Left renal cortex interstitium (tissue), 4 donors: ENCODE results near the gene EME1. TPM values are rescaled to one million over a fixed set of nuclear protein-coding genes. Genes with fewer than 3 reads are reported as not detected.

Experiments
- DNase-seq, 4 donors: peaks; one replicate each; pipeline ENCODE4 v3.0.0-alpha.2; 2013; ENCODE audit warnings: low read depth in 4 of 4, low spot score in 2 of 4, missing footprints in 1 of 4
- polyA plus RNA-seq, 4 donors: library from polyadenylated mRNA; unstranded; fragments of 120-200 nt; gene quantifications; one replicate each; pipeline ENCODE4 v1.2.1, GENCODE V29; 2013; ENCODE audit not compliant: insufficient read length in 4 of 4

The EME1 gene
- polyA plus RNA-seq, 4 donors: 5.8 to 10.6 (median 8.8) TPM

DNA sequence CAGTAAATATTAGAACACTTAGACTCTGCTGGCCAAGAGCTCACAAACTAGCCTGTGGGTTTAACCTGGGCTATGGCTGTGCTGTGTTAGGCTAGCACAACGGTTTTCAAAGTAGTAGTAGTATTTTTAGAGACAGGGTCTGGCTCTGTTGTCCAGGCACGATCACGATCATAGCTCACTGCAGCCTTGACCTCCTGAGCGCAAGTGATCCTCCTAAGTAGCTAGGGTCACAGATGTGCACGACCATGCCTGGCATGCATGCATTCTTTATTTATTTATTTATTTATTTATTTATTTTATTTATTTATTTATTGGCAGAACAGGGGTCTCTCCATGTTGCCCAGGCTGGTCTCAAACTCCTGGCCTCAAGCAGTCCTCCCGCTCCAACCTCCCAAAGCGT is 10.4 kb upstream of the EME1 start:
- DNase-seq: no peak

DNA sequence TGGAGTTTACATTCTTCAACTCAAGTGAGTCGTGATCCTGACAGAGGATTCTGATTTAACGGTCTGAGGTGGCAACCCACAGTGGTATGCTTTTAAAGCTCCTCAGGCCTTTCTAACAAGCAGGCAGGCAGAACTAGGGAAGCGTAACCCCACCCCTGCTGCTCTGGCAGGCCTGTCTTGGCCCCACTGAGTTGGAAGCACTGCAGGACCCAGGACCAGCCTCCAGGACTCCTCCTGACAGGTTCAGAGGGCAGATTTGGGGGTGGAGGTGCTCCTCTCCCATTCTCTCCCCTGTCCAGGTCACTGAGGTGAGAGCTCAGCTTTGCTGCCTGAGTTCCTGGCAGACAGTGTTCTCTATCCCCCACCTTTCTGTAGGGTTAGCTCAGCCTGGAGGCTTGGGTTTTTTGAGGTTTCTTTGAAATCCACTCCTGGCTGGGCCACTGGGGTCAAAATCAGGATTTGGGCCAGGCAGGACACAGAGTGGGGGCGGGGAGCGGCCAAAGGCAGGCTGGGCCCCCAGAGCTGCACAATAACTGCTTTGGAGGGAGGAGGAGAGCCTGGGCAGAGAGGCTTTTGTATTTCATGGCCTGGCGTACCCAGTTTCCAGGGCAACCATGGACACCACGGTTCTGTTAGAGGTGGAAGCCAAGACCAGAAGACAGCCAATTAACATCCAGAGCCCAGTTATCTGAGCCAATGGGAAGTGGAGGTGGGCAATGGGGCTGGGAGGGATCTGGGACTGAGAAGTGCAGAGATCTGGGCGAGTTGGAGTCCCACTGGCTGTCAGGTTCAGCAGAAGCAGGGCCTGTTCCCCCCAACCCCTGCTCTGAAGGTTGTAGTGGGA is 9.6 kb upstream of the EME1 start:
- DNase-seq: no peak

DNA sequence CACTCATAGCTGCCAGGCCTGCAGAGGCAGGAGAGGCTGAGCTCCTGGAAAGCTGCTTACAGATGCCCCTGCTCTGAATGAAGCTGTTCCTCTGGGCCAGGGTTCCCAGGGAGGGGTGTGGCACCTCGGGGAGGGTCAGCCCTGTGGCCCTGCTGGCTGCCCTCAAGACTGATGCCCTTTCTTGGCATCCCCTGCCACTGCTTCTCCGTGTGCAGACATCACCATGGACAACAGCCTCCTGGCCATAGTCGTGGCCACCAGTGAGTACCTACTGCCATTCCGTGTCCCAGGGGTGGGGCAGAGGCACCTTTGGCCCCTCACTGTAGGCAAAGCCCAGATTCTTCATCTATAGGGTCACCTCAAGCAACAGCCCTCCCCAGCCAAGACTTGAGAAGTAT is 9.0 kb upstream of the EME1 start:
- no peak for DNase-seq

DNA sequence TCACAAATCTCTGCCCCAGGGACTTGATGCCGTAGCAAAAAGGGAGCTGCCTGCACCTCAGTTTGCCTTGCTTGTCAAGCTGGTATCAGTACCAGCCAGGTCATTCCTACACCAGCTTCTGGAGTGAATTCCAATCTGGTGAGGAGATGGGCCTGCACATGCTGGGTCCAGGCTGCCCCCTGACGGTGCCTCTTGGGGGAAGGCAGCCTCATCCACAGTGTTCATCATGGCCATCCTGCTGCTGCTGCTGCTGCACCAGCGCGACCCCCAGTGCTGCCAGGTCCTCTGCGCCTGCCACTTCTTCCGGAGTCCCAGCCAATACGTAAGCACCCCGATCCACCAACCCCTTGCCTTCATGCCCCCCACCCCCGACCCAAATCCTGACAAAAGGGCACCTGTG is 8.3 kb upstream of the EME1 start:
- no peak for DNase-seq

DNA sequence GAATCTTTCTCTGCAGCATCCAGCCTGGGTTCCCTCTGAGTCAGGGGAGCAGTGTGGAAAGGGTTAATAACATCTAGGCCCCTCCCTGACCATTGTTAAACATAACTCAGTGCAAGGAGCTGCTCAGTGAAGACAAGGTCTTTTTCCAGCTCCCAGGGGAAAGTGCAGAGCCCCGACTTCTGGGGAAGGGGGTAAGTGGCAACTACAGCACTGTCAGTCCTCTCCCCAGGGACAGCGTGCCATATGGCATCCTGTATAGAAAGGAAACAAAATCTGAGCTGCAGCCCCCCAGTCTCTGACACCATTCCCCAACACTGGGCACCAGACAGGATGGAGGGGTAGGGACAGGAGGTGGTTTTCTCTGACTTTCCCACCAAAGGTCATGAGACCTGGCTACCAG is 7.9 kb upstream of the EME1 start:
- no peak for DNase-seq

DNA sequence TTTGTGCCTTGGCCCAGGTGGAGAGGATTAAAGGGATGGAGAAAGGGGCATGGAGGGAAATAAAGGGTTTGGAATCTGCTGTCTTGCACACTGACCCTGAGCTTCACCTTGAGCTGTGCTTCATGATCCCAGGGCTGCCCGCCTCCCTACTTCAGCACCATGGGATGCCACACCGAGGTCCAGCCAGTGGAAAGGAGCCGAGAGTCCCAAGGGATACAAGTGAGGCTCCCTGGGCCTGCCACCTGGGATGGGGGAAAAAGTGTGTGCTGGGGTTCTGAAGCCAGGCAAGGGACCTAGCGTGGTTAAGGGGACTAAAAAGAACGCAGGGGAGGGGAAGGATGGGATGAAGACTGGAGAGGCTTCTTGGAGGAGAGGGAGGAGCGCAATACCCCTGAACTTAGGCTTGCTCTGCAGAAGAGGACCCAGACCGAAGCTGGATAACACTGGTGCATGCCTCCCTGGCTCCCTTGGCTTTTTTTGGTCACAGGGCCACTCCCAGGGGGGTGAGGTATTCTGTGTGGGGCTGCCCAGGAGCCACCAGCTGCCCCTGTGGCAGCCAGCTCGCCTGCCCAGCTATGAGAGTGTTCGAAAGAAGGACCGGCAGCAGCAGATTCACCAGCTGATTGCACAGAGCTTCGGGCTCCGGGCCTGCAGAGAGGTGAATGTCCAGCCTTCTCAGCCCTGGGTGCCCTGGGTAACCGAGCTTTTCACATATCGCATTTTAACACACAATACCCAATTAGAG is 7.2 kb upstream of the EME1 start:
- DNase-seq: no peak

DNA sequence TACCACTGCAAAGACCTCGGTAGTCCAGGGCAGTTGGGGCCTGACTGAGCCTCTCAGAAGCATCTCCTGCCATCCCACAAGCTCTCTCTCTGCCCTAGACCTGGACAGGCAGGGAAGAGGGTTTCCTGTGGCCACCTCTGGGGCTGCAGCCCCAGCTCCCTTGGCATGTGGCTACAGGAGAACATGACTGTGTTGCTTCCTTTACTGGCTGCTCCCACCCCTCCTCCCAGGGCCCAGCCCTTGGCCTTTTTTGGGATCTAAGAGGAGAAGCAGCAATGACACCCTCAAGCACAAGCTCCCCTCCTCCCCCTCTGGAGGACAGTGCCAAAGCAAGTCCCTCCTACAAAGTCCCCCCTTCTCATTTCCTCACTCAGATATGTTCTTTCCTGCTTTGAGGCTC is 5.6 kb upstream of the EME1 start:
- no peak for DNase-seq

DNA sequence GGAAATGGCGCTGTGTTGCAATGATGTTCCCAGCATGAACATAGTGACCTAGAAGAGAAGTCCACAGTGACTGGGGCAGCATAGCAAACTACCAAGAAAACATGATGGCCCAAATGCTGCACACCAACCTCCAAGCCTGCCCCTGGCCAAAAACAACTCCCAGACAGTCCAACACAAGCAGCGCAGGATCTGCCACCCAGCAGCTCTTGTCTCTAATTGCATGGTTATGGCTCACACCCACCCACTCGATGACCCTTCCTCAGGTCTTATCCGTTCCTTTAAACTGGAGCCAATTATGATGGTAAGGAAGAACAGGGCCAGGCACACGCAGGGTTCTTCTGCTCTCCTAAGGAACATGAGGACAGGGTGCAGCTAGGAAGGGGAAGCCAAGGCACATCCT is 3.0 kb upstream of the EME1 start:
- DNase-seq: no peak

DNA sequence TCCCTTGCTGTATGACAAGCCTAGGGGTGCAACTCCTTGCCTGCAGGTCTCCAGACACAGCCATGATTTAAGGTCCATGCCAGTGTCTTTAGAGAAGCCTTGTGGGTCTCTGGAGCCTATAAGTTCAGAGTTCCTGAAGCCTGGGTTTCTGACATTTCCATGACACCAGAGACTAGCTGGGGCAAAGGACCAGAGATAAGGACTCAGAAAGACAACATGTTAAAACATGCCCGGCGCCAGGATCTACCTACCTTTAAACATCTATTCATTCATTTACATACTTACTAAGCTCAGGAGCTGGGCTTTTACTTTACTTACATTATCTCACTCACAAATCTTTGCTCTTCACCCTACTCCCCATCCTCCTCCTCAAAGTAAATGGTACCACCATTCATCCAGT is 1.5 kb upstream of the EME1 start:
- no peak for DNase-seq

DNA sequence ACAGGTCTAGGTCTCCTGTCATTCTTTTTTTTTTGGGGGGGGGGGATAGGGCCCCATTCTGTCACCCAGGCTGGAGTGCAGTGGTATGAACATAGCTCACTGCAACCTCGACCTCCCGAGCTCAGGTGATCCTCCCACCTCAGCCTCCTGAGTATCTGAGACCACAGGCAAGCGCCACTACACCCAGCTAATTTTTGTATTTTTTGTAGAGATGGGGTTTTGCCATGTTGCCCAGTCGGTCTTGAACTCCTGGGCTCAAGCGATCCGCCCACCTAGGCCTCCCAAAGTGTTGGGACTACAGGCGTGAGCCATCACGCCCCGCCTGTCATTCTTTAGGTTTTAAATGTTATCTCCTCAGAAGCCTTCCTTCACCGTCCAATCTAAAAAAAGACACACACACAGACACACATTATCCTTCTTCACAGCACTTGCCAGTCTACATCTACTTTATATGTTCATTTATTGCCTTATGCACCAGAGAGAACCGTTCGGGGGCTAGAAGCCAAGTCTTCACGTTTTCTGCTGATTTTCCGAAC is 739 bp upstream of the EME1 start:
- DNase-seq: no peak

DNA sequence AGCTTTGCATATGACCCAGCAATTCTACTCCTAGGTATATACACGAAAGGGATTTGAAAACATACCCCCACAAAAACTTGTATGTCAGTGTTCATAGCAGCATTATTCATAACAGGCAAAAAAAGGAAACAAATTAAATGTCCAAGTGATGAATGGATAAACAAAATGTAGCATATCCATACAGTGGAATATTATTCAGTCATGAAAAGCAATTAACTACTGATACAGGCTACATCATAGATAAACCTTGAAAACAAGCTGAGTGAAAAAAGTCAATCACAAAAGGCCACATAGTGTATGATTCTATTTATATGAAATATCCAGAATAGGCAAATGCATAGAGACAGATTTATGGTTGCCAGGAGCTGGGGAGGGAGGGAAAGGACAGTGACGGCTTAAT is 676 bp downstream of the EME1 start:
- DNase-seq: no peak

DNA sequence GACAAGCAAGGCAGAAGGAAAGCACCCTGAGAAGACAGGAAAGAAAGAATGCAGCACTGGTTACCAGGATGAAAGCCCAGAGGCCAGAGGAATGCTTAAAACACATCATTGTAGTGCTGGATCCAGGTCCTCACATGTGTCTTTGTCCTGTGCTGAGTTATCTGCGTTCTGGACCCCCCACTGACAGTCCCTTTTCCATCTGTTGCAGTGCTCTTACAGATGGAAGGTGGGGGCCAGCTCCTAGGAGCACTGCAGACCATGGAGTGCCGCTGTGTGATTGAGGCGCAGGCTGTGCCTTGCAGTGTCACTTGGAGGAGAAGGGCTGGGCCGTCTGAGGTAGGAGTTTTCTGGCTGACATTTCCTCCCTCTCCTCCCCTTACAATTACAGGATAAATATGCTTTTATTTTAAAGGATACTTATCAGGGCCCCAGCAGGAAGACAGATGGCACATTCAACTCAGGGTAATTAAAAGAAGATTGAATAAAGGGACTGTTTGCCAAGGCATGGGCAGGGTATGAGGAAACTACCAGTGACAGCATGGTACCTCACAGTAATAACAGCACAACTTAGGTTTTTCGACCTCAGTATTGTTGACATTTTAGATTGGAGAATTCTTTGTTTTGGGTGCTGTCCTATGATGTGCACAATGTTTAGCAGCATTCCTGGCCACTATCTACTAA is 3.0 kb downstream of the EME1 start:
- no peak for DNase-seq

DNA sequence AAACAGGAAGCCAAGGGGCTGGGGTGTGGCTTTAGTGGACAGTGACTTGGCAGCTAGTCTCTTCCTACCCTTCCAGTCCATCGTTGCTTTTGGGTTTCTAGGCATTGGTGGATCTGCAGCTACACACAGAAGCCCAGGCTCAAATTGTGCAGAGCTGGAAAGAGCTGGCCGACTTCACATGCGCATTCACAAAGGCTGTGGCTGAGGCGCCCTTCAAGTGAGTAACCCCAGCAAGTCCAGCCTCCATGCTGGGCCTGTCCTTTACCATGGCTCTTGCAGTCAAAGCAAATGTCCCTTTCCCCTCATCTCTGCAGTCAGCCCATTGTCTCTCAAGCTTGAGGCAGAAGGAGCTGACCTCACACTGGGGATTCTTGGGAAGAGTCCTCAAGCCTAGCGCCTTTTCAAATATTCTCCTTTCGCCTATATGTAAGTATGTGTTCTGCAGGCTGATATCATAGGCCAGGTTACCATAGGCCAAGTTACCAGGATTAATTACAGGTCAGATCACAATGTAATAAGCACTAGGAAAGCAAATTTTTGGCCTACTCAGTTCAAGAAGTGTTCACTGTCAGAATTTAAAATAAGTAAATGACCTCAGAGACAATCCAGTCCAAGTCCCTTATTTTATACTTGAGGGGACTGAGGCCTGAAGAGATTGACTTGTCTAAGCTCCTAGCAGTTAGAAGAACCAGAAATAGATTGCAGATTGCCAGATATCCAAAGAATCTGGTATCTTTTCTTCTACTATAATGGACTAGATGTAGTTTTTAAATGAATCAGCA is 6.5 kb downstream of the EME1 start:
- no peak for DNase-seq

DNA sequence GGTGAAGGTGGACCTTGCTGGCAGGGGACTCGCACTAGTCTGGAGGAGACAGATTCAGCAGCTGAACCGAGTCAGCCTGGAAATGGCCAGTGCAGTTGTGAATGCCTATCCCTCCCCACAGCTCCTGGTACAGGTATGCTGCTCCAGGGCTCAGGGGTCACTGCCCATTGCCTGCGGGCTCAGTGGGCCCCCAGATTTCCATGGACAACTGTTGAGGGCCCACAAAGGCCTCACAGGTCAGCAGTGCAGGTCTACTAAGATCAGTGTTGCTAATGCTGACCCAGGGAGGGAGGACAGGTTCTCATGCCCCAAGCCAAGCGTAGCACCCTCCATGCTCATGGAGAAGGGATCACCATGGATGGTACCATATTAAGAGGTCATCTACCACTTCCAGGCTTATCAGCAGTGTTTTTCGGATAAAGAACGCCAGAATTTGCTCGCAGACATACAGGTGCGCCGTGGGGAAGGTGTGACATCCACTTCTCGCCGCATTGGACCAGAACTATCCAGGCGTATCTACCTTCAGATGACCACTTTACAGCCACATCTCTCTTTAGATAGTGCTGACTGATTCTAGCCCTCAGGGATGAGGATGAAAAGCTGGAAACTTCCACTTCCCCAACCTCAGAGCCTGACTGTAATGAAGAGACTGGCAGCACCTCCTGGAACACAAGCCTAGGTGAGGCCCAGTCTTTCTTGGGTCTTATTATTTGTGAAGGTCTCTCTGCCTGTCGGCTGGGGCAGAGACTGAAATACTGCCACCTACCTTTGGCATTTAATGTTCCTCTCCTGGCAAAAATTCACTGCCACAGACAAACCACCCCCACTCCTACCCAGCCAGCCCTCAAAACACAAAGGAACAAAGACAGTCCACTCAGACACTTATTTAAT is 7.6 kb downstream of the EME1 start:
- no peak for DNase-seq

DNA sequence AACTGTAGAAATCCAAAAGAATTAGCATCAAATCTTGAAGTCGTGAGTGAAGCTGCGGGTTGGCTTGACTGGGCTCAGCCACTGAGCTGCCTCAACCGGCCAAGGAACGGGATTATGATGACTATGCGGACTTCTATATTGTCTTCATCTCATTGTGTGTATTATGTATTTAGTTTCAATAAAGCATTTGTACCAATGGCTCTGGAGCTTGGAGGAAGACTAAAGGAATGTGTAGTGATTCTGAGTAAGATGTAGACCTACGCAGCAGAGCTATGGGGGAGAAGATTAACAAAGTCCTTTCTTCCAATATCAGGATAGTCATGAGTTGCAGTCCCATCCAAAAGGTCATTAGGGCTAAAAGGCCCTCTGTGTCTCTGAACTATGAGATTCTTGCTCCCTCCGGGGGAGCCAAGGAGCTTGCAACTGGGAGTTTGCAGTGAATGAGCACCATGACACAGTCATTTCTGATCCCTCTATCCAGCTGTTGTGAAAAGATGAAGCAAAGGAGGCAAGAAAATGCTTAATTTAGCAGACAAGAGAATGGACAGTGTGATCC is 8.3 kb downstream of the EME1 start:
- DNase-seq: no peak

DNA sequence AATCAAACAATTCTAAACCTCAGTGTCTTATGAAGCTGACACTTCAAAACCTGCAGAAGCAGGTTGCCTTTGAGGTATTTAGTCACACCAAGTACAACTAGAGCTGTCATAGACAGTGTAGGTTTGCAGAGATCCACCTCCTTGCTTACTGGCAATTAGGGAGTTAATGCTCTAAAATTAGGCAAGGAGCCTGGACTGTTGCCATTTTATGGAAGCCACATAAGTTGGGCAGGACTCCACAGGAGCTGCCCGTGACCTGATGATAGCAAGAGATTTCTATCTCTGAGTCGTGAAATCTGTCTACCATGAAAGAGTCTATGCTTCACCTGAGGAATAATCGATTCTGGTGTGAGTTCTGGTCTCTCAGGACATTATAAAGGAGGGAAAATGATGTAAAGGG is 8.9 kb downstream of the EME1 start:
- DNase-seq: no peak

DNA sequence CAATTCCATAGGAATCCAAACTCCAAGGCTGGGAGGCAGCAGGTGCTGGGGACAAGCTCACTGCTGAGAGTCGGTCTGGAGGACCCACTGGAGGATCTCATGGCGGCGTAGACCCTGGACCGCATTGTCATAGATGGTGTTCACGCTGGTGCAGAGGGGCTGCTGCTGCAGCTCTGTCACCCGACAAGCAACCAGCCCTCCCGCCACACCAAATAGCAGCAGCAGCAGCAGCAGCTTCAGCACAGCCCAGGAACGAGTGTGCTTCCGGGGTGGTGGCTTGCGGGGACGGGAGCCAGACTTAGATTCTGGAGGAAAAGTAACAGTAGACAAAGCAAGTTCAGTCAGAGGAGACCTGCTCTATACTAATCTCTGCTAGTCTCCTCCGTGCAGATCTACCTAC is 9.9 kb downstream of the EME1 start:
- no peak for DNase-seq

DNA sequence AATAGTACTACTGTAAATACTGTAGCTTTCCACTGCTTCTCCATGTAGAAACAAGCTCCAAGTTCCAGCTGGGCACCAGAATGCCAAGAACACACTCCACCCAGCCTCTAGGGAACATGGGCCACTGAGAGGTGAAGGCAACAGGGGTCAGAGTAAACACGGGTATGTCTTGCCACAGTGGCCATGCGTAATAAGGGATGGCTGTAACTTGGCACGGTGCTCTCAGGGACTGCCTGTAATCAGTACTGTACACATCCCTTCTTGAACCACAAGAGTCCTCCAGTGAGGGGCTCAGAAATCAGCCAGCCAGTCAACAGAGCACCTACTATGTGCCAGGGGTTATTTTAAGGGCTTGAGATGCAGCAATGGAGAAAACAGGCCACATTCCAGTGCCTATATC is 13.5 kb downstream of the EME1 start:
- DNase-seq: no peak

DNA sequence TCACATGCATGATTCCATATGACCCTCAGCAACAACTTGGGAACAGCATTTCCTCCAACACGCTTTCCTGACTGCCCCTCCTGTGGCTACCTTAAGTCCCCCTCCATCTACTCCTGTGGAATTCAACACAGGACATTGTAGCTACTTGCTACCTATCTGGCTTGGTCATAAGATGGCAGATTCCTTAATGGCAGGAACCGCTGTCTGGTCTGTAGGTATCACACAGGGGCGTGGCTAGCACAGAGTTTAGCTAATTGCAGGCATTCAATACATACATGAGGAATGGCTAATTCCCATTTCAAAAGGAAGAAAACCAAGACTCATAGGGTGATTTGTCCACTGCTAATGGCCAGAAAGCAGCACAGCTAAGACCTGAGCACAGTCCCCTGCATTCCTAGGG is 15.7 kb downstream of the EME1 start:
- DNase-seq: no peak
